NCI-H2227 (cell line): ENCODE data around the gene REG1A.

Experiments used
- DNase-seq: peaks from one replicate; lab custom pipeline; 2025; ENCODE audit not compliant: unreplicated experiment; lab: John Stamatoyannopoulos, UW

REG1A gene

GRCh38 chr2:79124907-79125720 is 4.8 kb downstream of the REG1A start:
- no peak for DNase-seq

GRCh38 chr2:79125721-79125985 is 5.4 kb downstream of the REG1A start:
- no peak for DNase-seq

- DNase-seq = no peak
Observed at GRCh38 chr2:79128406-79128805, 8.1 kb downstream of the REG1A start.

GRCh38 chr2:79129260-79129659 is 9.0 kb downstream of the REG1A start:
- DNase-seq = peak; percentile 83

- DNase-seq = no peak
Observed at GRCh38 chr2:79129804-79130203, 9.5 kb downstream of the REG1A start.

- no peak for DNase-seq
Observed at GRCh38 chr2:79131687-79132086, 11.4 kb downstream of the REG1A start.

GRCh38 chr2:79138385-79138784 is 18.1 kb downstream of the REG1A start:
- no peak for DNase-seq

- DNase-seq = no peak
Observed at GRCh38 chr2:79139423-79139822, 19.1 kb downstream of the REG1A start.

- DNase-seq = no peak
Observed at GRCh38 chr2:79155826-79156476, 35.7 kb downstream of the REG1A start.

- DNase-seq = no peak
Observed at GRCh38 chr2:79159030-79159429, 38.7 kb downstream of the REG1A start.

GRCh38 chr2:79159653-79160052 is 39.4 kb downstream of the REG1A start, which contains the start of gene REG3A:
REG3A (minus strand) TSS chr2:79159753; CDS start chr2:79159405, 348 bp downstream.
- no peak for DNase-seq

GRCh38 chr2:79162132-79162531 is 41.8 kb downstream of the REG1A start:
- DNase-seq = no peak

- no peak for DNase-seq
Observed at GRCh38 chr2:79162801-79163200, 42.5 kb downstream of the REG1A start.

- DNase-seq = no peak
Observed at GRCh38 chr2:79171348-79171958, 51.2 kb downstream of the REG1A start.
